Tibial nerve (tissue), 4 donors: ENCODE results near the gene TOP1.

ENCODE experiments used
- EP300 ChIP-seq, 2 donors: sonication (generic); formaldehyde crosslinking; IDR thresholded peaks; one replicate each; pipeline ENCODE4 v1.6.1; 2017; ENCODE audit warnings: antibody characterized with exemption in 2 of 2, mild to moderate bottlenecking in 1 of 2
- POLR2A ChIP-seq, 2 donors: fragments of 450-650 bp; IDR thresholded peaks; one replicate each; pipeline ENCODE4 v1.6.1; 2017; ENCODE audit warnings: antibody characterized with exemption in 2 of 2, mild to moderate bottlenecking in 2 of 2, moderate library complexity in 2 of 2
- TF ChIP-seq, protein P1 (sequence below), 5 experiments: fragments of 200-600 bp in 3 of 5; fragments of 450-650 bp in 2 of 5; sonication (generic) in 3 of 5; IDR thresholded peaks; one replicate each; pipeline ENCODE4 v1.5.1; 2016 to 2019; ENCODE audit warnings: antibody characterized with exemption in 5 of 5, mild to moderate bottlenecking in 3 of 5, moderate library complexity in 2 of 5

DNA sequence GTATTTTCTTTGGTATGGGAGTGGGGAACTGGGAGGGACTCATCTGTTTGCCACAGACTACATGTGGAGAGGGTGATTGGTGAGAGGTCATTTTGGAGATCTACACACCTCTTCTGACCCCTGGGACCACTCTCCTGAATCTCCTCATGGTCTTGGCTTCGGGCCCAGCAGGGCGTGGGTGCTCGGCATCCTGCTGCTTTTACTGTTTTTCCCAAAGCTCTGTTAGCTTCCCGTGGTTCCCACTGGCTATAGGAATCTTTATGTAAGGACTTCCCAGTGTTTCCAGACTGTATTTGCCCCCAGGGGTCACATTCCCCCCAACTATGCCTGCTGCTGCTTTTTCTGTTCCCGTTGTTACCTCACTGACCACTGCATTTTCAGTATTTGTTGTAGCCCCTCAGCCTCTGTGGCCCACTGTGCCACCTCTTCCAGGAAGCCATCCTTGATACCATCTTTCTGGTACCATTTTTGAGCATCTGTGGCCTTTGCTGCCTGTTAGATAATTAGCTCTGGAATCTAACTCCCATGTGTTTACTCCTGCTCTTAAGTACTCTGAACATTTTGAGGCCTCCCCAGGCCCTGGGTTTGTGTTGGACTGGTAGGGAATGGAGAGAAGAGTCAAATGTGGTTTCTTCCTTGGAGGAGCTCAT, 123.6 kb downstream of the TOP1 start:
- TF ChIP-seq, protein P1, sequence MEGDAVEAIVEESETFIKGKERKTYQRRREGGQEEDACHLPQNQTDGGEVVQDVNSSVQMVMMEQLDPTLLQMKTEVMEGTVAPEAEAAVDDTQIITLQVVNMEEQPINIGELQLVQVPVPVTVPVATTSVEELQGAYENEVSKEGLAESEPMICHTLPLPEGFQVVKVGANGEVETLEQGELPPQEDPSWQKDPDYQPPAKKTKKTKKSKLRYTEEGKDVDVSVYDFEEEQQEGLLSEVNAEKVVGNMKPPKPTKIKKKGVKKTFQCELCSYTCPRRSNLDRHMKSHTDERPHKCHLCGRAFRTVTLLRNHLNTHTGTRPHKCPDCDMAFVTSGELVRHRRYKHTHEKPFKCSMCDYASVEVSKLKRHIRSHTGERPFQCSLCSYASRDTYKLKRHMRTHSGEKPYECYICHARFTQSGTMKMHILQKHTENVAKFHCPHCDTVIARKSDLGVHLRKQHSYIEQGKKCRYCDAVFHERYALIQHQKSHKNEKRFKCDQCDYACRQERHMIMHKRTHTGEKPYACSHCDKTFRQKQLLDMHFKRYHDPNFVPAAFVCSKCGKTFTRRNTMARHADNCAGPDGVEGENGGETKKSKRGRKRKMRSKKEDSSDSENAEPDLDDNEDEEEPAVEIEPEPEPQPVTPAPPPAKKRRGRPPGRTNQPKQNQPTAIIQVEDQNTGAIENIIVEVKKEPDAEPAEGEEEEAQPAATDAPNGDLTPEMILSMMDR (IDR thresholded peaks at IDR 0.05), result no peak
- TF ChIP-seq POLR2A (IDR thresholded peaks at IDR 0.05), result no peak
- no peak for TF ChIP-seq EP300 (IDR thresholded peaks at IDR 0.05)
